IMR-90 (cell line): ENCODE results near the gene ADAMTSL5. TPM values are rescaled to one million over a fixed set of nuclear protein-coding genes. Genes with fewer than 3 reads are reported as not detected.
A peak's percentile ranks its signal among the peaks of the same experiment; 100 is the strongest.

ENCODE experiments used
- ATAC-seq: fragments of 200-7000 bp; cut with Tn5 transposase; 2 replicates; pipeline ENCODE4 v1.9.1; 2020; ENCODE audit warnings: low read depth, mild to moderate bottlenecking, moderate library complexity
- BruUV-seq: library from RNA; stranded (reverse); fragments of 400-500 nt; replicated peaks from 2 replicates; lab custom pipeline; 2021; lab: Mats Ljungman, UMichigan
- CTCF ChIA-PET: fragments of 300-600 bp; formaldehyde crosslinking; extraction: SDS; loops from one replicate; lab custom pipeline; 2021; ENCODE audit warnings: antibody characterized with exemption; lab: Yijun Ruan, JAX
- POLR2A ChIA-PET: fragments of 300-600 bp; sonication (Branson Sonifier 250); formaldehyde crosslinking; loops from one replicate; lab custom pipeline; 2022; ENCODE audit warnings: antibody characterized with exemption; ENCODE audit not compliant: unreplicated experiment; lab: Charles Lee
- DNase-seq: peaks from one replicate; pipeline ENCODE4 v3.0.0; 2013
- H2AFZ ChIP-seq: replicated peaks from 2 replicates; pipeline ENCODE3; 2013; ENCODE audit warnings: low read length, mild to moderate bottlenecking; ENCODE audit not compliant: poor library complexity
- H2AK5ac ChIP-seq: 2 replicates; pipeline ENCODE4 v1.6.1; 2013; ENCODE audit warnings: low read depth, low read length, inconsistent platforms
- H2AK9ac ChIP-seq: replicated peaks from 2 replicates; pipeline ENCODE3; 2013; ENCODE audit warnings: mild to moderate bottlenecking, low read depth, low read length, moderate library complexity; ENCODE audit not compliant: poor library complexity
- H2BK120ac ChIP-seq: 2 replicates; pipeline ENCODE4 v1.6.1; 2013; ENCODE audit warnings: low read depth, low read length, inconsistent platforms
- H2BK15ac ChIP-seq: 3 replicates; pipeline ENCODE4 v1.6.1; 2013; ENCODE audit warnings: low read depth, low read length, inconsistent platforms
- H2BK20ac ChIP-seq: 2 replicates; pipeline ENCODE4 v1.6.1; 2013; ENCODE audit warnings: low read depth, mild to moderate bottlenecking, inconsistent platforms, low read length, moderate library complexity
- H2BK5ac ChIP-seq: 2 replicates; pipeline ENCODE4 v1.6.1; 2013; ENCODE audit warnings: mild to moderate bottlenecking, low read depth, low read length, inconsistent platforms; ENCODE audit not compliant: poor library complexity, severe bottlenecking
- H3K14ac ChIP-seq: replicated peaks from 2 replicates; pipeline ENCODE4 v1.6.1; 2013; ENCODE audit warnings: low read depth, low read length, inconsistent platforms
- H3K18ac ChIP-seq: 2 replicates; pipeline ENCODE4 v1.6.1; 2013; ENCODE audit warnings: low read depth, low read length, control low read depth
- H3K23ac ChIP-seq: 2 replicates; pipeline ENCODE4 v1.6.1; 2013; ENCODE audit warnings: low read depth, low read length, inconsistent platforms
- H3K27ac ChIP-seq: 2 replicates; pipeline ENCODE4 v1.5.1; 2013; ENCODE audit warnings: mild to moderate bottlenecking, control low read depth, low read length; ENCODE audit not compliant: insufficient read depth
- H3K27me3 ChIP-seq: 2 replicates; pipeline ENCODE4 v1.6.1; 2013; ENCODE audit warnings: low read length; ENCODE audit not compliant: control insufficient read depth, insufficient read depth
- H3K36me3 ChIP-seq: 2 replicates; pipeline ENCODE4 v1.6.1; 2013; ENCODE audit warnings: low read length, mixed read lengths; ENCODE audit not compliant: control insufficient read depth, insufficient read depth
- H3K4ac ChIP-seq: 2 replicates; pipeline ENCODE4 v1.6.1; 2013; ENCODE audit warnings: low read depth, low read length, inconsistent platforms
- H3K4me1 ChIP-seq: 2 replicates; pipeline ENCODE4 v1.6.1; 2013; ENCODE audit warnings: low read length, mixed read lengths; ENCODE audit not compliant: control insufficient read depth, insufficient read depth
- H3K4me2 ChIP-seq: 2 replicates; pipeline ENCODE4 v1.6.1; 2013; ENCODE audit warnings: low read depth, mild to moderate bottlenecking, control low read depth, low read length, moderate library complexity
- H3K4me3 ChIP-seq: 2 replicates; pipeline ENCODE4 v1.5.1; 2013; ENCODE audit warnings: low read depth, mild to moderate bottlenecking, control low read depth, low read length, moderate library complexity; ENCODE audit not compliant: insufficient read depth
- H3K56ac ChIP-seq: 2 replicates; pipeline ENCODE4 v1.6.1; 2013; ENCODE audit warnings: low read length, inconsistent platforms; ENCODE audit not compliant: insufficient read depth; ENCODE audit errors: extremely low read depth
- H3K79me1 ChIP-seq, 2 experiments: 2 replicates each; pipeline ENCODE4 v1.6.1; 2013; ENCODE audit warnings: low read length in 2 of 2, inconsistent platforms in 1 of 2, low read depth in 1 of 2
- H3K9ac ChIP-seq: 2 replicates; pipeline ENCODE4 v1.6.1; 2013; ENCODE audit warnings: low read depth, low read length, control low read depth
- H3K9me1 ChIP-seq: 2 replicates; pipeline ENCODE4 v1.6.1; 2013; ENCODE audit warnings: low read length, inconsistent platforms; ENCODE audit not compliant: insufficient read depth
- H3K9me3 ChIP-seq: 2 replicates; pipeline ENCODE4 v1.6.1; 2013; ENCODE audit warnings: low read length; ENCODE audit not compliant: control insufficient read depth, insufficient read depth
- H4K20me1 ChIP-seq: 2 replicates; pipeline ENCODE4 v1.6.1; 2013; ENCODE audit warnings: low read length, inconsistent platforms; ENCODE audit not compliant: insufficient read depth
- H4K5ac ChIP-seq: 2 replicates; pipeline ENCODE4 v1.6.1; 2013; ENCODE audit warnings: mild to moderate bottlenecking, low read depth, low read length, control low read depth
- H4K8ac ChIP-seq, 2 experiments: 2 replicates each; pipeline ENCODE4 v1.6.1; 2013; ENCODE audit warnings: low read depth in 2 of 2, low read length in 2 of 2, control low read depth in 1 of 2, inconsistent platforms in 1 of 2
- H4K91ac ChIP-seq: 2 replicates; pipeline ENCODE4 v1.6.1; 2013; ENCODE audit warnings: low read depth, low read length, inconsistent platforms; ENCODE audit not compliant: insufficient read depth
- BHLHE40 ChIP-seq: fragments of 150-350 bp; IDR thresholded peaks from 2 replicates; pipeline ENCODE4 v1.6.1; 2016; ENCODE audit warnings: mild to moderate bottlenecking, low read depth, low read length
- CEBPB ChIP-seq: IDR thresholded peaks from 2 replicates; pipeline ENCODE4 v1.6.1; 2012; ENCODE audit warnings: low read depth, low read length, improper control_type of control experiment
- CHD1 ChIP-seq: IDR thresholded peaks from 2 replicates; pipeline ENCODE4 v1.6.1; 2012; ENCODE audit warnings: low read depth, low read length, improper control_type of control experiment
- FOS ChIP-seq: fragments of 150-350 bp; IDR thresholded peaks from 2 replicates; pipeline ENCODE4 v1.6.1; 2016; ENCODE audit warnings: low read depth, low read length
- MAFK ChIP-seq: IDR thresholded peaks from 2 replicates; pipeline ENCODE4 v1.6.1; 2012; ENCODE audit warnings: low read depth, low read length, improper control_type of control experiment
- MAZ ChIP-seq: IDR thresholded peaks from 2 replicates; pipeline ENCODE4 v1.6.1; 2012; ENCODE audit warnings: low read depth, mild to moderate bottlenecking, low read length, improper control_type of control experiment, moderate library complexity, borderline replicate concordance
- MXI1 ChIP-seq: IDR thresholded peaks from 2 replicates; pipeline ENCODE4 v1.6.1; 2012; ENCODE audit warnings: low read depth, mild to moderate bottlenecking, low read length, moderate library complexity, borderline replicate concordance
- NFE2L2 ChIP-seq: fragments of 150-350 bp; IDR thresholded peaks from 2 replicates; pipeline ENCODE4 v1.6.1; 2016; ENCODE audit warnings: low read depth, mild to moderate bottlenecking, low read length
- POLR2A ChIP-seq: IDR thresholded peaks from 2 replicates; pipeline ENCODE4 v1.6.1; 2012; ENCODE audit warnings: mild to moderate bottlenecking, low read depth, low read length
- RAD21 ChIP-seq: IDR thresholded peaks from 2 replicates; pipeline ENCODE4 v1.6.1; 2012; ENCODE audit warnings: low read length, improper control_type of control experiment
- RCOR1 ChIP-seq: IDR thresholded peaks from 2 replicates; pipeline ENCODE4 v1.6.1; 2012; ENCODE audit warnings: mild to moderate bottlenecking, low read length, improper control_type of control experiment; ENCODE audit not compliant: insufficient replicate concordance
- RFX5 ChIP-seq: IDR thresholded peaks from 2 replicates; pipeline ENCODE4 v1.8.0; 2012; ENCODE audit warnings: low read depth, mild to moderate bottlenecking, low read length, moderate library complexity
- SMC3 ChIP-seq: fragments of 150-350 bp; IDR thresholded peaks from 2 replicates; pipeline ENCODE4 v1.6.1; 2016; ENCODE audit warnings: low read depth, mild to moderate bottlenecking, antibody characterized with exemption, low read length, moderate library complexity
- WGBS, 2 experiments: methylation state at CpG; one replicate each; pipeline versions ENCODE4 v1.1.5 to v1.1.7; 2013; ENCODE audit warnings: missing lambda C conversion rate in 2 of 2; ENCODE audit not compliant: insufficient read length in 1 of 2; ENCODE audit errors: extremely low coverage in 2 of 2; 5-methylcytosine and 5-hydroxymethylcytosine counted together
- dilution Hi-C: fragments of 300-500 bp; cut with HindIII; formaldehyde crosslinking; loops from one replicate; pipeline ENCODE4 v1.14.3; 2018; ENCODE audit warnings: low sequenced_read_pairs; ENCODE audit not compliant: unreplicated experiment
- in situ Hi-C: fragments of 300-500 bp; cut with MboI; formaldehyde crosslinking; loops from 3 replicates; pipeline ENCODE4 v1.14.3; 2019; ENCODE audit warnings: low sequenced_read_pairs, inconsistent platforms, mixed read lengths
- intact Hi-C: fragments of 100-400 bp; cut with micrococcal nuclease; formaldehyde crosslinking; loops from 2 replicates; pipeline ENCODE4 v1.10.0; 2022
- polyA plus RNA-seq, 3 experiments: library from polyadenylated mRNA; depleted of rRNA; stranded (reverse); fragments of >200 nt; gene quantifications; 2 replicates each; pipeline ENCODE4 v1.2.3, GENCODE V29; 2012; ENCODE audit warnings: low replicate concordance in 1 of 3
- total RNA-seq: library from RNA; depleted of rRNA; stranded (reverse); fragments of >200 nt; gene quantifications from 2 replicates; pipeline ENCODE4 v1.2.3, GENCODE V29; 2012
- TF ChIP-seq, protein P1 (sequence below): conservative IDR thresholded peaks from 2 replicates; pipeline ENCODE4 v1.5.1; 2012; ENCODE audit warnings: mild to moderate bottlenecking, low read depth, low read length, improper control_type of control experiment
- TF ChIP-seq, protein P2 (sequence below): fragments of 150-350 bp; IDR thresholded peaks from 2 replicates; pipeline ENCODE4 v1.6.1; 2017; ENCODE audit warnings: mild to moderate bottlenecking, antibody characterized with exemption, low read length, low read depth

ADAMTSL5 gene
- total and polyA plus RNA-seq, 2 of the 4 experiments (the other 2 are of a cell fraction): 0.90 to 10.8 TPM

DNA sequence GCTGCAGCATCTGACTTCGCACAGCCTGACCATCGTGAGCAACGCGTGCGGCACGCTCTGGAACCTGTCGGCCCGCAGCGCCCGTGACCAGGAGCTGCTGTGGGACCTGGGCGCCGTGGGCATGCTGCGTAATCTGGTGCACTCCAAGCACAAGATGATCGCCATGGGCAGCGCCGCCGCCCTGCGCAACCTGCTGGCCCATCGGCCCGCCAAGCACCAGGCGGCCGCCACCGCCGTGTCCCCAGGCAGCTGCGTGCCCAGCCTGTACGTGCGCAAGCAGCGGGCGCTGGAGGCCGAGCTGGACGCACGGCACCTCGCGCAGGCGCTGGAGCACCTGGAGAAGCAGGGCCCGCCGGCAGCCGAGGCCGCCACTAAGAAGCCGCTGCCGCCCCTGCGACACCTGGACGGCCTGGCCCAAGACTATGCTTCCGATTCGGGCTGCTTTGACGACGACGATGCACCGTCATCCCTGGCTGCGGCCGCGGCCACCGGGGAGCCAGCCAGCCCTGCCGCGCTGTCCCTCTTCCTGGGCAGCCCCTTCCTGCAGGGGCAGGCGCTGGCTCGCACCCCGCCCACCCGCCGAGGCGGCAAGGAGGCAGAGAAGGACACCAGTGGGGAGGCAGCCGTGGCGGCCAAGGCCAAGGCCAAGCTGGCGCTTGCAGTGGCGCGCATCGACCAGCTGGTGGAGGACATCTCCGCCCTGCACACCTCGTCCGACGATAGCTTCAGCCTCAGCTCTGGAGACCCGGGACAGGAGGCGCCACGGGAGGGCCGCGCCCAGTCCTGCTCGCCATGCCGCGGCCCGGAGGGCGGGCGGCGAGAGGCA, 47.4 kb downstream of the ADAMTSL5 start:
- no peak overlapping the region for H3K23ac ChIP-seq
- no peak overlapping the region for H3K4me2 ChIP-seq
- DNase-seq: peak; percentile 36
- ATAC-seq: peak; percentile 40
- H3K4ac ChIP-seq: no peak overlapping the region
- H2BK5ac ChIP-seq: no peak overlapping the region
- peaks cover 3% of the 10 kb centered on the region; the same call in 1 of the 2 replicates for H3K36me3 ChIP-seq
- H2BK120ac ChIP-seq: no peak overlapping the region
- H3K9me1 ChIP-seq: no peaks in the 10 kb centered on the region
- CTCF ChIA-PET: interaction anchor here (0.6 to 0.7 kb wide), 3 partner anchors 12 to 81 kb away, joined by 3 read pairs; no protein-coding TSS in a partner anchor
- no peak overlapping the region for H3K18ac ChIP-seq
- H2AK9ac ChIP-seq: no peak overlapping the region
- in situ Hi-C loops (no loop called here), dilution Hi-C loops (no loop called here), intact Hi-C loops (no loop called here)
- no peak overlapping the region for H2BK15ac ChIP-seq
- no peaks in the 10 kb centered on the region for H3K79me1 ChIP-seq
- no peak overlapping the region for H4K8ac ChIP-seq
- peaks cover 45% of the 10 kb centered on the region for H3K27me3 ChIP-seq
- H3K14ac ChIP-seq: no peak overlapping the region
- no TSS peak for BruUV-seq
- WGBS, 2 experiments: 47% methylated on average over 52 of the region's 83 CpGs; no CpG with 5 or more reads in 1 of the 2 experiments
- H3K27ac ChIP-seq: no peak overlapping the region
- H3K4me1 ChIP-seq: peaks cover 14% of the 10 kb centered on the region
- H3K9ac ChIP-seq: no peak overlapping the region
- no peaks in the 10 kb centered on the region; the same call in 1 of the 2 replicates for H3K9me3 ChIP-seq
- no peak overlapping the region for H3K4me3 ChIP-seq
- H2BK20ac ChIP-seq: no peak overlapping the region
- H4K20me1 ChIP-seq: peaks cover 47% of the 10 kb centered on the region
- POLR2A ChIA-PET: no interaction called here
- H2AK5ac ChIP-seq: no peak overlapping the region
- H4K91ac ChIP-seq: no peak overlapping the region
- no peak overlapping the region for H3K56ac ChIP-seq
- no peak overlapping the region for H4K5ac ChIP-seq
- H2AFZ ChIP-seq: peak overlapping the region; percentile 58
- no peak for TF ChIP-seq NFE2L2
- TF ChIP-seq RFX5: no peak
- no peak for TF ChIP-seq FOS
- no peak for TF ChIP-seq CHD1
- no peak for TF ChIP-seq BHLHE40
- no peak for TF ChIP-seq MXI1
- TF ChIP-seq MAFK: no peak
- TF ChIP-seq, protein P1, sequence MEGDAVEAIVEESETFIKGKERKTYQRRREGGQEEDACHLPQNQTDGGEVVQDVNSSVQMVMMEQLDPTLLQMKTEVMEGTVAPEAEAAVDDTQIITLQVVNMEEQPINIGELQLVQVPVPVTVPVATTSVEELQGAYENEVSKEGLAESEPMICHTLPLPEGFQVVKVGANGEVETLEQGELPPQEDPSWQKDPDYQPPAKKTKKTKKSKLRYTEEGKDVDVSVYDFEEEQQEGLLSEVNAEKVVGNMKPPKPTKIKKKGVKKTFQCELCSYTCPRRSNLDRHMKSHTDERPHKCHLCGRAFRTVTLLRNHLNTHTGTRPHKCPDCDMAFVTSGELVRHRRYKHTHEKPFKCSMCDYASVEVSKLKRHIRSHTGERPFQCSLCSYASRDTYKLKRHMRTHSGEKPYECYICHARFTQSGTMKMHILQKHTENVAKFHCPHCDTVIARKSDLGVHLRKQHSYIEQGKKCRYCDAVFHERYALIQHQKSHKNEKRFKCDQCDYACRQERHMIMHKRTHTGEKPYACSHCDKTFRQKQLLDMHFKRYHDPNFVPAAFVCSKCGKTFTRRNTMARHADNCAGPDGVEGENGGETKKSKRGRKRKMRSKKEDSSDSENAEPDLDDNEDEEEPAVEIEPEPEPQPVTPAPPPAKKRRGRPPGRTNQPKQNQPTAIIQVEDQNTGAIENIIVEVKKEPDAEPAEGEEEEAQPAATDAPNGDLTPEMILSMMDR: peak; percentile 37
- TF ChIP-seq, protein P2, sequence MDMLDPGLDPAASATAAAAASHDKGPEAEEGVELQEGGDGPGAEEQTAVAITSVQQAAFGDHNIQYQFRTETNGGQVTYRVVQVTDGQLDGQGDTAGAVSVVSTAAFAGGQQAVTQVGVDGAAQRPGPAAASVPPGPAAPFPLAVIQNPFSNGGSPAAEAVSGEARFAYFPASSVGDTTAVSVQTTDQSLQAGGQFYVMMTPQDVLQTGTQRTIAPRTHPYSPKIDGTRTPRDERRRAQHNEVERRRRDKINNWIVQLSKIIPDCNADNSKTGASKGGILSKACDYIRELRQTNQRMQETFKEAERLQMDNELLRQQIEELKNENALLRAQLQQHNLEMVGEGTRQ: no peak
- no peak for TF ChIP-seq RCOR1
- no peak for TF ChIP-seq MAZ
- TF ChIP-seq CEBPB: no peak
- TF ChIP-seq RAD21: peak; percentile 36; the same call in 1 of the 2 replicates
- TF ChIP-seq POLR2A: no peak
- TF ChIP-seq SMC3: peak; percentile 23; the same call in 1 of the 2 replicates
